PC-3 (cell line): ENCODE measurements around the gene ZNF668. TPM values are rescaled to one million over a fixed set of nuclear protein-coding genes. Genes with fewer than 3 reads are reported as not detected.

Source experiments
- ATAC-seq: fragments of 200-7000 bp; cut with Tn5 transposase; 2 replicates; pipeline ENCODE4 v1.9.1; 2020; ENCODE audit warnings: mild to moderate bottlenecking, moderate library complexity
- BruUV-seq: library from RNA; stranded (reverse); fragments of 400-500 nt; replicated peaks from 2 replicates; lab custom pipeline; 2021; lab: Mats Ljungman, UMichigan
- CTCF ChIA-PET: fragments of 300-600 bp; sonication (Branson Sonifier 250); formaldehyde crosslinking; loops from one replicate; lab custom pipeline; 2022; ENCODE audit warnings: antibody characterized with exemption; lab: Charles Lee
- POLR2A ChIA-PET: fragments of 300-600 bp; sonication (Branson Sonifier 250); formaldehyde crosslinking; loops from one replicate; lab custom pipeline; 2022; ENCODE audit warnings: antibody characterized with exemption; ENCODE audit not compliant: unreplicated experiment; lab: Charles Lee
- DNase-seq: peaks from one replicate; pipeline ENCODE4 v3.0.0-alpha.2; 2015
- H2AFZ ChIP-seq: fragments of 300-600 bp; sonication (generic); 2 replicates; pipeline ENCODE4 v1.6.0; 2016; ENCODE audit warnings: antibody characterized with exemption, low read length
- H3F3A ChIP-seq: fragments of 300-600 bp; sonication (generic); one replicate; pipeline ENCODE4 v1.6.0; 2017; ENCODE audit warnings: antibody characterized with exemption, low read length, control low read depth, mild to moderate bottlenecking; ENCODE audit not compliant: unreplicated experiment
- H3K27ac ChIP-seq: fragments of 300-600 bp; sonication (generic); 2 replicates; pipeline ENCODE4 v1.5.1; 2016; ENCODE audit warnings: mild to moderate bottlenecking, low read length
- H3K27me3 ChIP-seq: fragments of 300-600 bp; sonication (generic); 2 replicates; pipeline ENCODE4 v1.6.1; 2016; ENCODE audit warnings: low read length, mixed read lengths
- H3K36me3 ChIP-seq: fragments of 300-600 bp; sonication (generic); 2 replicates; pipeline ENCODE4 v1.6.1; 2016; ENCODE audit warnings: low read depth, mixed run types, low read length, mixed read lengths
- H3K4me1 ChIP-seq: fragments of 300-600 bp; sonication (generic); 2 replicates; pipeline ENCODE4 v1.5.1; 2016; ENCODE audit warnings: low read length; ENCODE audit not compliant: insufficient read depth
- H3K4me2 ChIP-seq: fragments of 300-600 bp; sonication (generic); 2 replicates; pipeline ENCODE4 v1.6.0; 2016; ENCODE audit warnings: low read length
- H3K4me3 ChIP-seq: fragments of 300-600 bp; sonication (generic); 2 replicates; pipeline ENCODE4 v1.5.1; 2016; ENCODE audit warnings: mild to moderate bottlenecking, low read length, mixed read lengths
- H3K79me2 ChIP-seq: fragments of 300-600 bp; sonication (generic); 2 replicates; pipeline ENCODE4 v1.6.1; 2017; ENCODE audit warnings: low read length, mixed read lengths
- H3K9ac ChIP-seq: fragments of 300-600 bp; sonication (generic); 2 replicates; pipeline ENCODE4 v1.6.0; 2016; ENCODE audit warnings: mild to moderate bottlenecking, low read length
- H3K9me2 ChIP-seq: fragments of 300-600 bp; sonication (generic); replicated peaks from 2 replicates; pipeline ENCODE4 v1.6.1; 2016; ENCODE audit warnings: mixed run types, low read length, mixed read lengths
- H3K9me3 ChIP-seq: fragments of 300-600 bp; sonication (generic); 2 replicates; pipeline ENCODE4 v1.6.1; 2016; ENCODE audit warnings: low read length, mixed read lengths
- H4K20me1 ChIP-seq: fragments of 300-600 bp; sonication (generic); 2 replicates; pipeline ENCODE4 v1.6.1; 2016; ENCODE audit warnings: low read length, mixed read lengths
- CTCF ChIP-seq: fragments of 300-600 bp; sonication (generic); conservative IDR thresholded peaks from 2 replicates; pipeline ENCODE4 v1.5.1; 2017; ENCODE audit warnings: antibody characterized with exemption, low read depth, mild to moderate bottlenecking, low read length
- EZH2 ChIP-seq: fragments of 300-600 bp; sonication (generic); IDR thresholded peaks from one replicate; pipeline ENCODE4 v1.6.1; 2017; ENCODE audit warnings: antibody characterized with exemption, mild to moderate bottlenecking, low read length; ENCODE audit not compliant: unreplicated experiment
- EZH2phosphoT487 ChIP-seq: fragments of 300-600 bp; sonication (generic); IDR thresholded peaks from 2 replicates; pipeline ENCODE4 v1.6.1; 2018; ENCODE audit warnings: mild to moderate bottlenecking, antibody characterized with exemption, low read length, borderline replicate concordance
- intact Hi-C: fragments of 100-400 bp; cut with micrococcal nuclease; formaldehyde crosslinking; loops from 2 replicates; pipeline ENCODE4 v1.9.0; 2023
- total RNA-seq: library from RNA; depleted of rRNA; stranded (reverse); fragments of >200 nt; gene quantifications from 2 replicates; pipeline ENCODE4 v1.2.3, GENCODE V29; 2014

ZNF668 gene
- total RNA-seq, 1 experiment from 2014 or later, result 15.6 TPM

DNA sequence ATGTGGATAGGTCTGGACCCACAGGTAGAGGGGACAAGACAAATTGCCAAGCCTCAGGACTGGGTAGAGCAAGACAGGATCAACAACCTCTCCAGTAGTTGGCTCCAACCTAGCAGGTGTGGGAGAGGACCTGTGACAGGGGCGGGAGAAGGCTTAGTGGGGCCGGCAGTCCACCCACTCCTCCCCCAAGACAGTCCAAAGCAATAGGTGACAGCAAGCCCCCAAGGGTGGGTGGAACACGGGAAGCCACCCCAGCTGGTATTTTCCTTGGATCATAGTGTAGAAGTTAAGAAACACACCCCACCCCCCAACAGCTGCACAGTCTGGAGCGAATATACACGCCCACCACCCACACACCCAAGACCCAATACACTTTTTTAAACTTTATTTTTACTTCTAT is 44.8 kb downstream of the ZNF668 start:
- Histone ChIP-seq H3K79me2 (peaks cover 6% of the 10 kb centered on the region), H3K9me2 (no peaks in the 10 kb centered on the region), H3K9ac (no peak overlapping the region), H3F3A (no peaks in the 10 kb centered on the region), H3K9me3 (no peaks in the 10 kb centered on the region), H2AFZ (no peak overlapping the region), H3K27ac (no peak overlapping the region), H3K4me1 (peaks cover 8% of the 10 kb centered on the region; the same call in 1 of the 2 replicates), H3K36me3 (no peaks in the 10 kb centered on the region), H3K4me3 (no peak overlapping the region), H3K27me3 (no peaks in the 10 kb centered on the region), H4K20me1 (no peaks in the 10 kb centered on the region; the same call in 1 of the 2 replicates), H3K4me2 (no peak overlapping the region)
- ATAC-seq (no peak), DNase-seq (no peak)
- BruUV-seq, result no TSS peak
- CTCF ChIA-PET, result no interaction called here
- intact Hi-C loops, result loop anchor here (10.0 kb wide), 1 partner anchor 116 kb away; no protein-coding TSS in a partner anchor
- TF ChIP-seq EZH2phosphoT487 (no peak), CTCF (no peak), EZH2 (no peak)
- POLR2A ChIA-PET, result no interaction called here

- intact Hi-C loops, result loop anchor here (10.0 kb wide), 1 partner anchor 119 kb away; no protein-coding TSS in a partner anchor
- Histone ChIP-seq H3K79me2 (no peaks in the 10 kb centered on the region), H3K9me3 (no peaks in the 10 kb centered on the region), H3K4me2 (no peak overlapping the region), H3K4me1 (no peaks in the 10 kb centered on the region), H3F3A (no peaks in the 10 kb centered on the region), H4K20me1 (no peaks in the 10 kb centered on the region), H3K4me3 (no peak overlapping the region), H3K9me2 (no peaks in the 10 kb centered on the region), H3K27ac (no peak overlapping the region), H3K36me3 (no peaks in the 10 kb centered on the region), H3K9ac (no peak overlapping the region), H3K27me3 (no peaks in the 10 kb centered on the region), H2AFZ (0 out of 2 replicates have a peak overlapping the region, but pooled peaks have one; percentile 42)
- ChIA-PET CTCF (no interaction called here), POLR2A (no interaction called here)
- DNase-seq (no peak), ATAC-seq (no peak)
- TF ChIP-seq EZH2phosphoT487 (no peak), CTCF (no peak), EZH2 (no peak)
- BruUV-seq, result no TSS peak
Measured at GRCh38 chr16:31025339-31025738, 48.7 kb downstream of the ZNF668 start.

GRCh38 chr16:31023627-31024226 is 50.3 kb downstream of the ZNF668 start:
- ATAC-seq (no peak), DNase-seq (no peak)
- H3K4me1 ChIP-seq, result no peaks in the 10 kb centered on the region
- ChIA-PET CTCF (no interaction called here), POLR2A (no interaction called here)
- H3K9me3 ChIP-seq, result no peaks in the 10 kb centered on the region
- H3K4me3 ChIP-seq, result no peak overlapping the region
- H3K27me3 ChIP-seq, result no peaks in the 10 kb centered on the region
- no peaks in the 10 kb centered on the region for H3K36me3 ChIP-seq
- no peak overlapping the region for H3K27ac ChIP-seq
- intact Hi-C loops, result loop anchor here (10.0 kb wide), 1 partner anchor 121 kb away; no protein-coding TSS in a partner anchor
- no peak overlapping the region for H2AFZ ChIP-seq
- BruUV-seq, result no TSS peak
- H3K4me2 ChIP-seq, result no peak overlapping the region
- H3K9me2 ChIP-seq, result no peaks in the 10 kb centered on the region
- H3K79me2 ChIP-seq, result no peaks in the 10 kb centered on the region
- no peaks in the 10 kb centered on the region for H4K20me1 ChIP-seq
- no peak for TF ChIP-seq EZH2
- TF ChIP-seq EZH2phosphoT487, result no peak
- TF ChIP-seq CTCF, result no peak
- H3F3A ChIP-seq, result no peaks in the 10 kb centered on the region
- H3K9ac ChIP-seq, result no peak overlapping the region
